OCI-M1 (cell line): ENCODE data around the gene TLK2.
"Not testable (repeated sequence)": the region's sequence is repeated elsewhere in the genome, so short reads cannot be mapped to it uniquely, and the experiment has no call there.

Experiments
- DNase-seq: peaks from one replicate; lab custom pipeline; 2025; lab: John Stamatoyannopoulos, UW

Gene TLK2

DNA sequence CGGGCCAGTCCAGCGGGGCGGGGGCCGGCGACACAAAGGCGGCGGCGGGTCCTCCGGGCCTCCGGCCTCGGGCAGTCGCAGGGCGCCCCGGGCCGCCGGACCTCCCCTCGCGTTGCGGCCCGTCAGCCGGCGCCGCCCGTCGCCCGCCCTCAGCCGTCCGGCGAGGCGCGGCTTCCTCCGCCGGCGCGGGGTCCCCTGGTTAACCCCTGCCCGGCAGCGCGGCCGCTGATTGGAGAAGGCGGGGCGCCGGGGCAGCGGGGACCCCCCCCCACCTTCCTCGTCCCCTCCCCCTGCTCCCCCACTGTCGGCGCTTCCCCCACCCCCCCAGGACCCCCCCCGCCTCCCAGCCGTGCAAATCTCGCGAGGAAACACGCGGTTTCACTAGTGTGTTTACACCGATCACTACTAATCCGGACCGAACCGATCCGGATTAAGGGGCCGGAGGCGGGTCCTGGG lies at the start of gene TLK2:
TSS of gene TLK2 (plus strand) at position 402 of the 456 bp plus-strand sequence. CDS start 2,301 bp downstream, outside the sequence.
- peak; percentile 83 for DNase-seq

GRCh38 chr17:62435251-62435650 lies 43.4 kb upstream of the TLK2 start:
- DNase-seq = not testable (repeated sequence)

DNA sequence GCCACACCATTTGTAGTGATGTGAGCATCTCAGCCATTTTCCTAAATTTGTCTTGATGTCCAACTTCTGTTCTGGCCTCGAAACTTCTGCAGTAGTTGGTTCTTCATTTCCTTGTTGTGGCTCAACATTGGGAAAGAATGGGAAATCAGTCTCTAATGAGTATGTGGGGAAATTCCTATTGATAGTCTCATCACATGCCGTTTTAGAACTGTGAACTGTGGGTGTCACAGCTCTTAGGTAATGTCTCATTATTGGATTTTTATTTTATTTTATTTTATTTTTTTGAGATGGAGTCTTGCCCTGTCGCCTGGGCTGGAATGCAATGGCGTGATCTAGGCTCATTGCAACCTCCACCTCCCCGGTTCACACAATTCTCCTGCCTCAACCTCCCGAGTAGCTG lies 37.4 kb upstream of the TLK2 start:
- not testable (repeated sequence) for DNase-seq

GRCh38 chr17:62444063-62444462 lies 34.6 kb upstream of the TLK2 start:
- DNase-seq = no peak

- not testable (repeated sequence) for DNase-seq
Measured at GRCh38 chr17:62445791-62446190, 32.8 kb upstream of the TLK2 start.

- DNase-seq = not testable (repeated sequence)
Measured at GRCh38 chr17:62452195-62452594, 26.4 kb upstream of the TLK2 start.

- DNase-seq = not testable (repeated sequence)
Measured at GRCh38 chr17:62453041-62453440, 25.6 kb upstream of the TLK2 start.

- not testable (repeated sequence) for DNase-seq
Measured at GRCh38 chr17:62453656-62454055, 25.0 kb upstream of the TLK2 start.

GRCh38 chr17:62454111-62454510 lies 24.5 kb upstream of the TLK2 start:
- not testable (repeated sequence) for DNase-seq

GRCh38 chr17:62456016-62456415 lies 22.6 kb upstream of the TLK2 start:
- no peak for DNase-seq

GRCh38 chr17:62458483-62458882 lies 20.1 kb upstream of the TLK2 start:
- DNase-seq = not testable (repeated sequence)

DNA sequence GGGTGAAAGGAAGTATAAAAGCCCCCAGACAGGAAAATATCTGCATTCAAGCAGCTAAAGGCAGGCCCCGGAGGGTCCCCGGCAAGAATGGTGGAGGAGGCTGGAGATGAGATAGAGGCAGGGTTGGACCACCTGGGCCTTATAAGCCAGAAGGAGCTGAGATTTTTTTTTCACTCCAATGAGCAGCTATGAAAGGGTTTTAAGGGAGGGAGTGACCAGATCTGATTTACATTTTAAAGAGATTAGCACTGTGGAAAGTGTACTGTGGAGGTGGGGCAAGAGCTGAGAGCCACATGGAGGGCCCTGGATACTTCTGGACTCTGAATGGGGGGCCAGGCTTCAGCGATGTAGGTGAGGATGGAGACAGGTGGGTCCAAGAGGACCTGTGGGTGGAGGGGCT lies 14.2 kb upstream of the TLK2 start:
- not testable (repeated sequence) for DNase-seq

DNA sequence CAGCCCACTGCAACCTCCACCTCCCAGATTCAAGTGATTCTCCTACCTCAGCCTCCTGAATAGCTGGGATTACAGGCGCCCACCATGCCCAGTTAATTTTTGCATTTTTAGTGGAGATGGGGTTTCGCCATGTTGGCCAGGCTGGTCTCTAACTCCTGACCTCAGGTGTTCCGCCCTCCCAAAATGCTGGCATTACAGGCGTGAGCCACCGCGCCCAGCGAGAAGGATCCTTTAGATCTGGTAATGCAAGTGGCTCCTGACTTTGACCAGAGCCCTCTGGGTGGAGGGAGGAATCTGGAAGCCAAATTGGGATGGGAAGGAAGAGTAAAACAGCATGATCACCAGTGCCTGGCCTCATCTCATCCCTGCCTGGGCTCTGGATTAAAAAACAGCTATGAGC lies 13.4 kb upstream of the TLK2 start:
- DNase-seq = not testable (repeated sequence)

DNA sequence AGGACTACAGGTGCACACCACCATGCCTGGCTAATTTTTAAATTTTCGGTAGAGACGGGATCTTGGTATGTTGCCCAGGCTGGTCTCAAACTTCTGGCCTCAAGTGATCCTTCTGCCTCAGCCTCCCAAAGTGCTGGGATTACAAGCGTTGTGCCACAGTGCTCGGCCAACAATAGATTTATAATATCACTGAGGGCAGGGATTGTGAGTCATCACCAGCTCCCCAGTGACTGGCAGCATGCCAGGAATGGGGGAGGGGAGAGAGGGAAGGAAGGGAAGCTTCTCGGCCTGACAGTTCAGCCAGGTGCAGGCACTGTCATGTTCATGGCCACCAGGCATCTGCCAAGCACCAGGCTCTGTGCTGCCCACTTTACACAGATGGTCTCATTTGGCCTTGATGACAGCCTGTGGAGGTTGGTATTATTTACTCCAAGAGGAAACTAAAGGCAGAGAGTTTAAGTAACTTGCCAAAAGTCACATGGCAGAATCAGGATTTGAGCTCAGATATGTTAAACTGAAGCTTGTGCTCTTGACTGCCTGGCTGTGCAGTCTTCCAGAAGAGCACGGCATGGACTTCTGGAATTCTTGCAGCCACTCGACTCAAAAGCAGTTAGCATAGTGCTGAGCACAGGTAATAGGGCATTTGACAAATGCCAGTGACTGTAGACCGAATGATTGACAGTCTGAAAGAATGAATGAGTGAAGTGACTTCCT lies 7.8 kb upstream of the TLK2 start:
- DNase-seq = peak; percentile 93

- not testable (repeated sequence) for DNase-seq
Measured at GRCh38 chr17:62471380-62471880, 7.2 kb upstream of the TLK2 start.

- DNase-seq = peak; percentile 19
Measured at GRCh38 chr17:62473030-62473982, 5.3 kb upstream of the TLK2 start.

- DNase-seq = not testable (repeated sequence)
Measured at GRCh38 chr17:62477111-62477510, 1.5 kb upstream of the TLK2 start.

DNA sequence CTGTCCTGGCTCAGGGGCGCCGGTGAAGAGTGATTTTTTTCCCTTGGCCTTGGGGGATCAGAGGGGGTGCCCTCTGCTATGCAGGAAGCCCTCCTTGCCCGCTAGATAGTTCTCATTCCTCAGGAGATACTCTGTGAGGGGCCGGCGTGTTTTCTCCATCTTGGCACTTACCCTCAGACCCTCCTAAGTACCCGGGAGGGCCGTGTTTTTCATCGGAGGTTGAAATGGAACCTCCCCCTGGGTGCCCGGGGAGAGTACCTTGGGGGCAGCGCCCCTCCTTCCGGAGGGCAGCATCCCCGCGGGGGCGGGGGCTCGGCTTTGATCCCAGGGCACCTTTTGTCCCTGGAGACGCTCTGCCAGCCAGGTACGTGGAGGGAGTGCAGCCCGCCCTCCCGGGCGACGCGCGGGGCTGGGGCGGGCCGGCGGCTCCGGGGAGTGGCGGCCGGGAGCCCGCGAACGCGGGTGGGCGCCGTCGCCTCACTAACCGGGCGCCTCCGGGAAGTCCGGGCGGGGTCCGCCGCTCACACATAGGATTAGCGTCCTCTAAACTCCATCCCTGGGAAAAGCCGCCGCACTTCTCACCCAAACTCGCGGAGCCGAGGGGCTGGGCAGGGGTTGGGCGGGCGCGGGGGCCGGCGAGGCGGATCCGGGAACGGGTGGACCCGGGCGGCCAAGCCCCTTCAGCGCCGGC lies 762 bp upstream of the TLK2 start:
- DNase-seq = peak; percentile 47

DNA sequence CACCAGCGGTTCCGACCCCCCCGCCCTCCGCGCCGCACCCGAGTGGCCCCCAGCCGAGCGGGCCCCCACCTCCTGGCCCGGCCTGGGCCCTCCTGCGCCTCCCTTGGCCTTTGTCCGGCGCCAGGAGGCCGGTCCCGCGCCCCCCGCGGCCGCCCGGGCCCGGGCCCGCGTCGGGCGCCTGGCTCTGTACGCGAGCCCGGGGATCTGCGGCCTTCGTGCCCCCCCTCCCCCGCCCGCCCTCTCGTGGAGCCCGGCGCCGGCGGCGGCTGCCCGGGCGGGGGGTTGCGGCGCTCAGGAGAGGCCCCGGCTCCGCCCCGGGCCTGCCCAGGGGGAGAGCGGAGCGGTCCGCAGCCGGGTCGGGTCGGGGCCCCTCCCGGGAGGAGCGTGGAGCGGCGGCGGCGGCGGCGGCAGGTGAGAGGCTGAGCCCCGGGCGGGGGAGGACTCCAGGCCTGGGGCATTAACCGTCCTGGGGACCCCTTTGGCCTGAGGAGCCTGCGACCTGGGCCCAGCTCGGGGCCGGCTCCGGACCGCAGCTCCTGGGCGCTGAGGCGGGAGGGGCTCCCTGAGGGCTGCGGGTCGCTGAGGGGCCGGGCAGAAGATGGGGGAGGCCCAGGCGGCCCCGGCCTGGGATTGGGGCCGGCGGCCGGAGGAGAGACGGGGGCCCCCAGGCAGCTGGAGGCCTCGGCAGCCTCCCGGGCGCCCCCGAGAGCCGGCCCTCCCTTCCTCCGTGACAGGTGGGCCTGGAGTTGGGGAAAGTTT lies 434 bp downstream of the TLK2 start:
- DNase-seq = peak; percentile 45

GRCh38 chr17:62479639-62480258 lies 1.1 kb downstream of the TLK2 start:
- peak; percentile 46 for DNase-seq

GRCh38 chr17:62482553-62482952 lies 3.9 kb downstream of the TLK2 start:
- DNase-seq = not testable (repeated sequence)
